ENCODE measurements around the gene CFAP299. TPM values are rescaled to one million over a fixed set of nuclear protein-coding genes. Genes with fewer than 3 reads are reported as not detected.
"Not testable (repeated sequence)": the region's sequence is repeated elsewhere in the genome, so short reads cannot be mapped to it uniquely, and the experiment has no call there.

The CFAP299 gene
- total RNA-seq, 2 experiments from 2014 or later = not detected

- H3K36me3 Mint-ChIP-seq (ENCODE audit: low read depth) = no peaks in the 10 kb centered on the region
- DNase-seq (no peak), ATAC-seq (no peak)
- no peaks in the 10 kb centered on the region for H3K9me3 Mint-ChIP-seq (ENCODE audit: low read depth)
- ChIA-PET POLR2A (no interaction called here), CTCF (interaction anchor here (1.6 kb wide), 1 partner anchor 9 kb away, joined by 3 read pairs; no protein-coding TSS in a partner anchor)
- no peaks in the 10 kb centered on the region for H3K4me1 Mint-ChIP-seq
- peaks cover 26% of the 10 kb centered on the region for H3K27me3 Mint-ChIP-seq
- H3K4me3 Mint-ChIP-seq = no peak overlapping the region
- intact Hi-C loops (cut with DNase I, micrococcal nuclease) = no loop called here
- no peak overlapping the region for H3K27ac Mint-ChIP-seq
These were observed 27.6 kb upstream of the CFAP299 start for GRCh38 chr4:80307774-80308465.

- Mint-ChIP-seq H3K27ac (no peak overlapping the region), H3K4me3 (no peak overlapping the region), H3K27me3 (peaks cover 26% of the 10 kb centered on the region), H3K9me3 (ENCODE audit: low read depth) (no peaks in the 10 kb centered on the region), H3K36me3 (ENCODE audit: low read depth) (no peaks in the 10 kb centered on the region), H3K4me1 (no peaks in the 10 kb centered on the region)
- no peak for ATAC-seq
- intact Hi-C loops (cut with DNase I, micrococcal nuclease) = no loop called here
- CTCF ChIA-PET = interaction anchor here (1.6 kb wide), 1 partner anchor 10 kb away, joined by 3 read pairs; no protein-coding TSS in a partner anchor
- POLR2A ChIA-PET = no interaction called here
- no peak for DNase-seq
These were observed 27.1 kb upstream of the CFAP299 start for GRCh38 chr4:80308466-80308822.

GRCh38 chr4:80309294-80310004, 26.1 kb upstream of the CFAP299 start:
- Mint-ChIP-seq H3K27me3 (peaks cover 26% of the 10 kb centered on the region), H3K27ac (no peak overlapping the region), H3K4me1 (no peaks in the 10 kb centered on the region), H3K9me3 (ENCODE audit: low read depth) (no peaks in the 10 kb centered on the region), H3K36me3 (ENCODE audit: low read depth) (no peaks in the 10 kb centered on the region), H3K4me3 (no peak overlapping the region)
- no peak for ATAC-seq
- intact Hi-C loops (cut with DNase I, micrococcal nuclease) = no loop called here
- DNase-seq = no peak
- POLR2A ChIA-PET = no interaction called here
- CTCF ChIA-PET = no interaction called here

GRCh38 chr4:80311130-80311529, 24.4 kb upstream of the CFAP299 start:
- no peak overlapping the region for H3K27ac Mint-ChIP-seq
- no peak for DNase-seq
- H3K4me1 Mint-ChIP-seq = no peaks in the 10 kb centered on the region
- ChIA-PET POLR2A (interaction anchor here (0.7 kb wide), 1 partner anchor 45 kb away, joined by 3 read pairs; the partner anchor contains the start of gene FGF5), CTCF (interaction anchor here (1.2 kb wide), 1 partner anchor 24 kb away, joined by 3 read pairs; the partner anchor contains the start of gene CFAP299)
- peaks cover 24% of the 10 kb centered on the region for H3K27me3 Mint-ChIP-seq
- H3K36me3 Mint-ChIP-seq (ENCODE audit: low read depth) = no peaks in the 10 kb centered on the region
- ATAC-seq = no peak
- no peaks in the 10 kb centered on the region for H3K9me3 Mint-ChIP-seq (ENCODE audit: low read depth)
- intact Hi-C loops (cut with DNase I, micrococcal nuclease) = no loop called here
- H3K4me3 Mint-ChIP-seq = no peak overlapping the region

- no peak for ATAC-seq
- Mint-ChIP-seq H3K27me3 (peaks cover 16% of the 10 kb centered on the region), H3K4me1 (no peaks in the 10 kb centered on the region), H3K27ac (no peak overlapping the region), H3K9me3 (ENCODE audit: low read depth) (no peaks in the 10 kb centered on the region), H3K36me3 (ENCODE audit: low read depth) (no peaks in the 10 kb centered on the region), H3K4me3 (no peak overlapping the region)
- ChIA-PET POLR2A (no interaction called here), CTCF (no interaction called here)
- DNase-seq = no peak
- intact Hi-C loops (cut with DNase I, micrococcal nuclease) = no loop called here
These were observed 23.4 kb upstream of the CFAP299 start for GRCh38 chr4:80312124-80312523.

- ATAC-seq (no peak), DNase-seq (no peak)
- intact Hi-C loops (cut with DNase I, micrococcal nuclease) = no loop called here
- no peaks in the 10 kb centered on the region for H3K36me3 Mint-ChIP-seq (ENCODE audit: low read depth)
- no peaks in the 10 kb centered on the region for H3K4me1 Mint-ChIP-seq
- CTCF ChIA-PET = no interaction called here
- peaks cover 10% of the 10 kb centered on the region for H3K27me3 Mint-ChIP-seq
- POLR2A ChIA-PET = no interaction called here
- no peak overlapping the region for H3K4me3 Mint-ChIP-seq
- no peaks in the 10 kb centered on the region for H3K9me3 Mint-ChIP-seq (ENCODE audit: low read depth)
- H3K27ac Mint-ChIP-seq = no peak overlapping the region
These were observed 21.9 kb upstream of the CFAP299 start for GRCh38 chr4:80313627-80314026.

- H3K4me1 Mint-ChIP-seq; H3K27me3 Mint-ChIP-seq; intact Hi-C loops (cut with DNase I, micrococcal nuclease); H3K4me3 Mint-ChIP-seq; H3K27ac Mint-ChIP-seq; POLR2A ChIA-PET; ATAC-seq; H3K36me3 Mint-ChIP-seq (ENCODE audit: low read depth); H3K9me3 Mint-ChIP-seq (ENCODE audit: low read depth); DNase-seq: not testable (repeated sequence)
- CTCF ChIA-PET = interaction anchor here (0.7 kb wide), 1 partner anchor 1333 kb away, joined by 3 read pairs; no protein-coding TSS in a partner anchor
These were observed 19.7 kb upstream of the CFAP299 start for GRCh38 chr4:80315848-80316247.

GRCh38 chr4:80321341-80321740, 14.2 kb upstream of the CFAP299 start:
- ChIA-PET CTCF (interaction anchor here (0.6 to 1.2 kb wide), 2 partner anchors 79 to 749 kb away, joined by 3 read pairs; no protein-coding TSS in a partner anchor), POLR2A (no interaction called here)
- no peak overlapping the region for H3K27ac Mint-ChIP-seq
- no peaks in the 10 kb centered on the region for H3K36me3 Mint-ChIP-seq (ENCODE audit: low read depth)
- no peak overlapping the region for H3K4me3 Mint-ChIP-seq
- ATAC-seq (no peak), DNase-seq (no peak)
- no peaks in the 10 kb centered on the region for H3K4me1 Mint-ChIP-seq
- intact Hi-C loops (cut with DNase I, micrococcal nuclease) = no loop called here
- H3K9me3 Mint-ChIP-seq (ENCODE audit: low read depth) = no peaks in the 10 kb centered on the region
- peaks cover 8% of the 10 kb centered on the region for H3K27me3 Mint-ChIP-seq

GRCh38 chr4:80321776-80322175, 13.8 kb upstream of the CFAP299 start:
- no peak for DNase-seq
- ChIA-PET CTCF (interaction anchor here (0.6 to 1.2 kb wide), 2 partner anchors 80 to 748 kb away, joined by 3 read pairs; no protein-coding TSS in a partner anchor), POLR2A (no interaction called here)
- H3K27me3 Mint-ChIP-seq = peaks cover 8% of the 10 kb centered on the region
- H3K9me3 Mint-ChIP-seq (ENCODE audit: low read depth) = no peaks in the 10 kb centered on the region
- no peaks in the 10 kb centered on the region for H3K4me1 Mint-ChIP-seq
- H3K4me3 Mint-ChIP-seq = no peak overlapping the region
- no peak overlapping the region for H3K27ac Mint-ChIP-seq
- no peak for ATAC-seq
- intact Hi-C loops (cut with DNase I, micrococcal nuclease) = no loop called here
- no peaks in the 10 kb centered on the region for H3K36me3 Mint-ChIP-seq (ENCODE audit: low read depth)

GRCh38 chr4:80322716-80323115, 12.8 kb upstream of the CFAP299 start:
- Mint-ChIP-seq H3K9me3 (ENCODE audit: low read depth) (no peaks in the 10 kb centered on the region), H3K4me1 (no peaks in the 10 kb centered on the region), H3K27ac (no peak overlapping the region), H3K36me3 (ENCODE audit: low read depth) (no peaks in the 10 kb centered on the region), H3K4me3 (no peak overlapping the region), H3K27me3 (peaks cover 7% of the 10 kb centered on the region)
- ATAC-seq = no peak
- peak; percentile 16 for DNase-seq
- intact Hi-C loops (cut with DNase I, micrococcal nuclease) = no loop called here
- ChIA-PET CTCF (interaction anchor here (1.1 kb wide), 1 partner anchor 1370 kb away, joined by 3 read pairs; no protein-coding TSS in a partner anchor), POLR2A (no interaction called here)

- Mint-ChIP-seq H3K36me3 (ENCODE audit: low read depth) (no peaks in the 10 kb centered on the region), H3K4me3 (no peak overlapping the region), H3K9me3 (ENCODE audit: low read depth) (no peaks in the 10 kb centered on the region), H3K27me3 (peaks cover 4% of the 10 kb centered on the region), H3K4me1 (no peaks in the 10 kb centered on the region), H3K27ac (no peak overlapping the region)
- no peak for ATAC-seq
- intact Hi-C loops (cut with DNase I, micrococcal nuclease) = no loop called here
- POLR2A ChIA-PET = no interaction called here
- no peak for DNase-seq
- CTCF ChIA-PET = no interaction called here
These were observed 11.4 kb upstream of the CFAP299 start for GRCh38 chr4:80324171-80324570.

- ATAC-seq = no peak
- ChIA-PET CTCF (no interaction called here), POLR2A (no interaction called here)
- Mint-ChIP-seq H3K27me3 (peaks cover 15% of the 10 kb centered on the region), H3K4me3 (no peak overlapping the region), H3K36me3 (ENCODE audit: low read depth) (no peaks in the 10 kb centered on the region), H3K4me1 (peaks cover 9% of the 10 kb centered on the region), H3K27ac (no peak overlapping the region), H3K9me3 (ENCODE audit: low read depth) (no peaks in the 10 kb centered on the region)
- no peak for DNase-seq
- intact Hi-C loops (cut with DNase I, micrococcal nuclease) = loop anchor here in 1 of 2 experiments (10.0 kb wide), 1 partner anchor 1377 kb away; no protein-coding TSS in a partner anchor
These were observed 3.8 kb upstream of the CFAP299 start for GRCh38 chr4:80331693-80332092.
